Gastrocnemius medialis (tissue), 4 donors: ENCODE measurements around the gene EIF3L. TPM values are rescaled to one million over a fixed set of nuclear protein-coding genes. Genes with fewer than 3 reads are reported as not detected.

Experiments used
- ATAC-seq, 2 donors: fragments of 150-250 bp; one replicate each; pipeline ENCODE4 v1.9.1; 2016
- DNase-seq, 2 donors: peaks; one replicate each; pipeline ENCODE4 v3.0.0-alpha.2; 2019
- H3K27ac ChIP-seq, 4 donors: fragments of 200-600 bp; sonication (generic); 1 replicate in 1 of 4; 2 replicates in 3 of 4; pipeline ENCODE4 v1.5.1; 2016 to 2018; ENCODE audit warnings: mild to moderate bottlenecking in 2 of 4, moderate library complexity in 1 of 4
- H3K27me3 ChIP-seq, 3 donors: fragments of 200-600 bp; sonication (generic) in 2 of 3; 1 replicate in 1 of 3; 2 replicates in 2 of 3; pipeline versions ENCODE4 v1.5.1 to v1.6.0; 2016 to 2019; ENCODE audit warnings: mild to moderate bottlenecking in 1 of 3, moderate library complexity in 1 of 3
- H3K36me3 ChIP-seq, 2 donors: fragments of 200-600 bp; sonication (generic) in 1 of 2; one replicate each; pipeline ENCODE4 v1.5.1; 2017 to 2018
- H3K4me1 ChIP-seq, 2 donors: fragments of 200-600 bp; sonication (generic) in 1 of 2; one replicate each; pipeline ENCODE4 v1.5.1; 2016 to 2017; ENCODE audit warnings: mild to moderate bottlenecking in 2 of 2
- H3K4me3 ChIP-seq, 4 donors: fragments of 200-600 bp; sonication (generic) in 3 of 4; 1 replicate in 1 of 4; 2 replicates in 3 of 4; pipeline ENCODE4 v1.5.1; 2016 to 2019; ENCODE audit warnings: mild to moderate bottlenecking in 2 of 4
- H3K9me3 ChIP-seq, 3 donors: fragments of 200-600 bp; sonication (generic) in 2 of 3; 1 replicate in 1 of 3; 2 replicates in 2 of 3; pipeline ENCODE4 v1.5.1; 2016 to 2019
- CTCF ChIP-seq, 5 experiments: fragments of 450-650 bp in 3 of 5; fragments of 200-600 bp in 2 of 5; sonication (generic) in 2 of 5; IDR thresholded peaks in 4 of 5; conservative IDR thresholded peaks in 1 of 5; 1 replicate in 4 of 5; 2 replicates in 1 of 5; pipeline ENCODE4 v1.5.1; 2016 to 2019; ENCODE audit warnings: antibody characterized with exemption in 5 of 5, mild to moderate bottlenecking in 3 of 5, moderate library complexity in 3 of 5
- POLR2A ChIP-seq, 2 donors: fragments of 450-650 bp; IDR thresholded peaks; one replicate each; pipeline ENCODE4 v1.6.1; 2017; ENCODE audit warnings: antibody characterized with exemption in 2 of 2, mild to moderate bottlenecking in 2 of 2, moderate library complexity in 2 of 2
- in situ Hi-C, 4 donors: fragments of 200-750 bp; cut with MboI; loops; one replicate each; pipeline versions ENCODE4 v1.15.0 to v1.8.0; 2017; ENCODE audit warnings: low sequenced_read_pairs in 4 of 4
- intact Hi-C: fragments of 100-400 bp; cut with DNase I; formaldehyde crosslinking; loops from one replicate; pipeline ENCODE4 v1.15.1; 2023; ENCODE audit warnings: low total_unique reads
- microRNA counts, 2 donors: library from miRNA; unstranded; fragments of <30 nt; microRNA quantifications; one replicate each; lab custom pipeline; 2016
- microRNA-seq, 2 donors: library from miRNA; unstranded; fragments of <30 nt; microRNA quantifications; one replicate each; pipeline ENCODE4, GENCODE V29; 2016; ENCODE audit warnings: borderline replicate concordance in 2 of 2
- total RNA-seq, 4 donors: library from RNA; depleted of rRNA; stranded (reverse); fragments of >200 nt; gene quantifications; one replicate each; pipeline versions ENCODE4 v1.1.0 to v1.2.3, GENCODE V29; 2016

EIF3L gene
- total RNA-seq, 4 donors from 2014 or later = 291 to 406 (median 343) TPM

- Histone ChIP-seq H3K9me3 (no peaks in the 10 kb centered on the region), H3K4me1 (peaks cover 11 to 12% of the 10 kb centered on the region in 2 donors), H3K4me3 (no peak overlapping the region), H3K36me3 (peaks cover 0 to 14% of the 10 kb centered on the region in 2 donors), H3K27me3 (no peaks in the 10 kb centered on the region), H3K27ac (peak overlapping the region; percentile 63 to 83 (median 70))
- intact Hi-C loops (loop anchor here (1.0 to 5.0 kb wide), 3 partner anchors 28 to 117 kb away; partner anchors contain the start of gene MICALL1), in situ Hi-C loops (no loop called here)
- DNase-seq = peak; percentile 79 to 88
- TF ChIP-seq CTCF (IDR thresholded peaks at IDR 0.05 in 4 of 5, conservative IDR thresholded peaks at IDR 0.05 in 1 of 5) (peak; percentile 90 to 99 (median 96)), POLR2A (IDR thresholded peaks at IDR 0.05) (no peak)
- ATAC-seq = peak; percentile 96 to 99
These were observed 84.6 kb downstream of the EIF3L start for GRCh38 chr22:37933711-37934376.

MicroRNA genes within 50 kb of the gene (microRNA counts, 767-probe panel; counts per million panel counts)
- microRNA hsa-miR-658 (lab: Ali Mortazavi, UCI) (356 to 448 counts per million in 2 donors), microRNA hsa-miR-659-3p (lab: Ali Mortazavi, UCI) (356 to 448 counts per million in 2 donors)

Small RNA genes within 50 kb of the gene (microRNA-seq; reads per million reads assigned to microRNA genes)
- gene MIR659 = 0 reads per million in 2 donors

Other genes with a start within 250 kb of the EIF3L start
- gene GGA1, start 240.6 kb upstream of the EIF3L start, total RNA-seq = 10 to 100 TPM; 39.0 to 48.8 (median 45.0) TPM
- gene SH3BP1, start 209.8 kb upstream of the EIF3L start, total RNA-seq = 1 to 10 TPM in 3 of 4 donors, not detected in 1; 1.1 to 1.8 (median 1.6) TPM
- gene PDXP, start 190.7 kb upstream of the EIF3L start, total RNA-seq = 10 to 100 TPM; 10.3 to 28.7 (median 16.6) TPM
- gene LGALS1, start 173.8 kb upstream of the EIF3L start, total RNA-seq = 1,000 to 10,000 TPM in 3 of 4 donors, 100 to 1,000 TPM in 1; 561 to 1,888 (median 1,101) TPM
- gene NOL12, start 163.1 kb upstream of the EIF3L start, total RNA-seq = 10 to 100 TPM; 10.0 to 21.7 (median 16.6) TPM
- gene TRIOBP, start 152.4 kb upstream of the EIF3L start, total RNA-seq = 10 to 100 TPM; 21.7 to 38.2 (median 30.3) TPM
- gene GCAT, start 41.5 kb upstream of the EIF3L start, total RNA-seq = 10 to 100 TPM in 3 of 4 donors, 1 to 10 TPM in 1; 10.0 to 21.5 (median 15.1) TPM
- not detected for gene GALR3, start 26.0 kb upstream of the EIF3L start, total RNA-seq
- 10 to 100 TPM; 20.8 to 43.9 (median 27.3) TPM for gene ANKRD54, start 5.1 kb upstream of the EIF3L start, total RNA-seq
- gene MICALL1, start 56.9 kb downstream of the EIF3L start, total RNA-seq = 10 to 100 TPM; 14.4 to 29.4 (median 21.1) TPM
- 1 to 10 TPM in 1 of 4 donors, under 1 TPM in 2, not detected in 1; 0.20 to 1.1 (median 0.35) TPM for gene C22orf23, start 104.2 kb downstream of the EIF3L start, total RNA-seq
- gene POLR2F, start 104.3 kb downstream of the EIF3L start, total RNA-seq = 100 to 1,000 TPM in 3 of 4 donors, 10 to 100 TPM in 1; 84.1 to 152 (median 134) TPM
- under 1 TPM in 3 of 4 donors, not detected in 1; 0.17 to 0.62 (median 0.59) TPM for gene SOX10, start 135.1 kb downstream of the EIF3L start, total RNA-seq
- 10 to 100 TPM; 36.4 to 63.8 (median 50.1) TPM for gene PICK1, start 208.0 kb downstream of the EIF3L start, total RNA-seq
- gene SLC16A8, start 234.8 kb downstream of the EIF3L start, total RNA-seq = under 1 TPM in 1 of 4 donors, not detected in 3; 0.42 TPM